D341Med (cell line): Measurements from ENCODE around the gene LRIT2.

Source experiments
- DNase-seq: peaks from one replicate; pipeline ENCODE4 v3.0.0; 2012; ENCODE audit warnings: low spot score

The LRIT2 gene

GRCh38 chr10:84205853-84206525 is 19.4 kb downstream of the LRIT2 start:
- DNase-seq, result no peak

- peak; percentile 71 for DNase-seq
Observed at GRCh38 chr10:84205049-84205852, 20.1 kb downstream of the LRIT2 start.

- DNase-seq, result no peak
Observed at GRCh38 chr10:84204610-84205009, 20.7 kb downstream of the LRIT2 start.

GRCh38 chr10:84204122-84204521 is 21.2 kb downstream of the LRIT2 start:
- DNase-seq, result peak; percentile 64

GRCh38 chr10:84202349-84202748 is 23.0 kb downstream of the LRIT2 start:
- DNase-seq, result no peak

GRCh38 chr10:84201682-84202081 is 23.7 kb downstream of the LRIT2 start:
- no peak for DNase-seq

- DNase-seq, result no peak
Observed at GRCh38 chr10:84201244-84201606, 24.1 kb downstream of the LRIT2 start.

GRCh38 chr10:84200537-84201243 is 24.7 kb downstream of the LRIT2 start:
- DNase-seq, result no peak

- no peak for DNase-seq
Observed at GRCh38 chr10:84198206-84198915, 27.0 kb downstream of the LRIT2 start.

- DNase-seq, result no peak
Observed at GRCh38 chr10:84197643-84198042, 27.7 kb downstream of the LRIT2 start.

GRCh38 chr10:84196941-84197340 is 28.4 kb downstream of the LRIT2 start:
- no peak for DNase-seq

- DNase-seq, result no peak
Observed at GRCh38 chr10:84196083-84196482, 29.3 kb downstream of the LRIT2 start.

GRCh38 chr10:84195044-84195830 is 30.1 kb downstream of the LRIT2 start:
- no peak for DNase-seq

GRCh38 chr10:84194424-84195043 is 30.8 kb downstream of the LRIT2 start, which contains the start of gene CDHR1:
Gene CDHR1 (plus strand): TSS chr10:84194537. CDS start chr10:84194761, 224 bp downstream.
- peak; percentile 80 for DNase-seq

- DNase-seq, result no peak
Observed at GRCh38 chr10:84193846-84194423, 31.4 kb downstream of the LRIT2 start.

GRCh38 chr10:84193327-84193726 is 32.0 kb downstream of the LRIT2 start:
- DNase-seq, result no peak

GRCh38 chr10:84191106-84191505 is 34.2 kb downstream of the LRIT2 start:
- DNase-seq, result no peak

- DNase-seq, result no peak
Observed at GRCh38 chr10:84190621-84191020, 34.7 kb downstream of the LRIT2 start.

GRCh38 chr10:84188815-84189214 is 36.5 kb downstream of the LRIT2 start:
- no peak for DNase-seq

GRCh38 chr10:84185526-84186175 is 39.7 kb downstream of the LRIT2 start:
- peak; percentile 81 for DNase-seq
